ENCODE data around the gene KLHL17. TPM values are rescaled to one million over a fixed set of nuclear protein-coding genes. Genes with fewer than 3 reads are reported as not detected.

KLHL17 gene
- total RNA-seq, 1 experiment from 2014 or later: 41.4 TPM

GRCh38 chr1:918353-918752 lies 42.0 kb upstream of the KLHL17 start:
- no peak overlapping the region for H3K9ac ChIP-seq (ENCODE audit: extremely low read depth, insufficient read length, low read length)
- H2AK5ac ChIP-seq (ENCODE audit: insufficient read length, low read length): no peak overlapping the region
- Mint-ChIP-seq H3K36me3 (ENCODE audit: insufficient read depth in 1 of 3, low read depth in 3 of 3) (peaks cover 0 to 4% (median 0%) of the 10 kb centered on the region in 3 experiments; a peak in 3 of 7 replicates), H3K4me3 (0 out of 5 replicates have a peak overlapping the region, but pooled peaks of 1 of the 2 experiments have one; percentile 3), H3K27me3 (ENCODE audit: low read depth) (peaks cover 100% of the 10 kb centered on the region), H3K27ac (no peak overlapping the region), H3K9me3 (peaks cover 1 to 5% of the 10 kb centered on the region in 2 experiments; a peak in 2 of 5 replicates), H3K4me1 (peaks cover 16 to 21% of the 10 kb centered on the region in 2 experiments)
- H4K8ac ChIP-seq (replicated peaks; ENCODE audit: insufficient read length, low read depth, low read length): no peak overlapping the region
- no peak overlapping the region for H3K27ac ChIP-seq (ENCODE audit: insufficient read length, low read depth, low read length)
- no peaks in the 10 kb centered on the region for H3K9me3 ChIP-seq (ENCODE audit: control insufficient read depth, low read depth, low read length)
- no peak overlapping the region for H3K14ac ChIP-seq (ENCODE audit: insufficient read depth, low read length)
- no peak overlapping the region for H2BK20ac ChIP-seq (ENCODE audit: low read depth, low read length, poor library complexity, severe bottlenecking)
- H3K79me2 ChIP-seq (ENCODE audit: insufficient read depth, low read length): no peaks in the 10 kb centered on the region
- H3K4ac ChIP-seq (ENCODE audit: low read depth, low read length): no peak overlapping the region
- no peak for TF ChIP-seq CTCF (conservative IDR thresholded peaks at IDR 0.05)
- H3K4me1 ChIP-seq (ENCODE audit: insufficient read depth, low read length): no peaks in the 10 kb centered on the region
- no peak overlapping the region for H3K18ac ChIP-seq (ENCODE audit: insufficient read length, low read depth, low read length)
- H3K56ac ChIP-seq (ENCODE audit: insufficient read length, low read depth, low read length): no peak overlapping the region
- H4K91ac ChIP-seq (ENCODE audit: insufficient read length, low read depth, low read length): no peak overlapping the region
- H3K23ac ChIP-seq (ENCODE audit: insufficient read length, low read depth, low read length): no peak overlapping the region
- no peaks in the 10 kb centered on the region for H3K79me1 ChIP-seq (ENCODE audit: insufficient read depth, low read depth, low read length, poor library complexity, severe bottlenecking)
- peaks cover 6% of the 10 kb centered on the region for H4K20me1 ChIP-seq (ENCODE audit: control insufficient read depth, insufficient read depth, insufficient read length)
- no peaks in the 10 kb centered on the region for H3K23me2 ChIP-seq (ENCODE audit: insufficient read length, low read depth, low read length, poor library complexity, severe bottlenecking)
- H2AFZ ChIP-seq (ENCODE audit: low read length): no peak overlapping the region
- H4K5ac ChIP-seq (ENCODE audit: insufficient read length, low read depth, low read length): no peak overlapping the region
- no peak overlapping the region for H3K4me2 ChIP-seq (ENCODE audit: insufficient read depth, insufficient read length, low read length)
- WGBS (ENCODE audit: extremely low coverage, insufficient read length, low lambda C conversion rate): no CpG with 5 or more reads among the region's 15 CpGs
- H3T11ph ChIP-seq (ENCODE audit: low read length): no peak overlapping the region
- DNase-seq: no peak
- no peak overlapping the region for H2BK15ac ChIP-seq (ENCODE audit: low read depth, low read length)
- peaks cover 36% of the 10 kb centered on the region for H3K27me3 ChIP-seq (ENCODE audit: insufficient read depth, low read length)
- H2BK120ac ChIP-seq (ENCODE audit: low read depth, low read length, poor library complexity, severe bottlenecking): no peak overlapping the region
- no peak overlapping the region for H2BK5ac ChIP-seq (ENCODE audit: insufficient read length, low read length)
- H2BK12ac ChIP-seq (ENCODE audit: insufficient read length, low read depth, low read length): no peak overlapping the region

Data from H9 (cell line).